Measurements from ENCODE around the gene SLC6A9.

Gene SLC6A9

GRCh38 chr1:43979528-43980254, 51.6 kb downstream of the SLC6A9 start:
- peaks cover 11 to 49% (median 46%) of the 10 kb centered on the region in 5 donors for H3K4me1 ChIP-seq (ENCODE audit: control insufficient read depth in 5 of 5, insufficient read depth in 5 of 5, low read length in 5 of 5)
- H3K36me3 ChIP-seq (ENCODE audit: control insufficient read depth in 5 of 5, insufficient read depth in 5 of 5, low read length in 5 of 5): peaks cover 4 to 36% (median 27%) of the 10 kb centered on the region in 5 donors
- H3K9me3 ChIP-seq (ENCODE audit: control insufficient read depth in 5 of 5, low read length in 5 of 5): no peaks in the 10 kb centered on the region
- H3K27me3 ChIP-seq (ENCODE audit: control insufficient read depth in 5 of 5, insufficient read depth in 4 of 5, low read length in 5 of 5): no peaks in the 10 kb centered on the region
- H3K27ac ChIP-seq (ENCODE audit: low read depth, low read length): peak overlapping the region; percentile 29
- peak overlapping the region in 4 of 5 donors; percentile 43 to 65 (median 48) for H3K9ac ChIP-seq (ENCODE audit: low read length in 5 of 5)
- peak overlapping the region; percentile 53 to 71 (median 61) for H3K4me3 ChIP-seq (ENCODE audit: low read depth in 1 of 5, low read length in 5 of 5)

GRCh38 chr1:43979261-43979527, 52.1 kb downstream of the SLC6A9 start:
- no peaks in the 10 kb centered on the region for H3K9me3 ChIP-seq (ENCODE audit: control insufficient read depth in 5 of 5, low read length in 5 of 5)
- H3K4me3 ChIP-seq (ENCODE audit: low read depth in 1 of 5, low read length in 5 of 5): peak overlapping the region in 4 of 5 donors; percentile 53 to 63 (median 60)
- no peak overlapping the region for H3K27ac ChIP-seq (ENCODE audit: low read depth, low read length)
- peaks cover 11 to 53% (median 50%) of the 10 kb centered on the region in 5 donors for H3K4me1 ChIP-seq (ENCODE audit: control insufficient read depth in 5 of 5, insufficient read depth in 5 of 5, low read length in 5 of 5)
- H3K36me3 ChIP-seq (ENCODE audit: control insufficient read depth in 5 of 5, insufficient read depth in 5 of 5, low read length in 5 of 5): peaks cover 4 to 32% (median 26%) of the 10 kb centered on the region in 5 donors
- H3K9ac ChIP-seq (ENCODE audit: low read length in 5 of 5): peak overlapping the region in 1 of 5 donors; percentile 43
- no peaks in the 10 kb centered on the region for H3K27me3 ChIP-seq (ENCODE audit: control insufficient read depth in 5 of 5, insufficient read depth in 4 of 5, low read length in 5 of 5)

GRCh38 chr1:43978551-43979260, 52.6 kb downstream of the SLC6A9 start, which contains the start of gene B4GALT2:
TSS of gene B4GALT2 (plus strand) at chr1:43979210. CDS start at chr1:43981161, 1,951 bp downstream.
- no peaks in the 10 kb centered on the region for H3K9me3 ChIP-seq (ENCODE audit: control insufficient read depth in 5 of 5, low read length in 5 of 5)
- H3K36me3 ChIP-seq (ENCODE audit: control insufficient read depth in 5 of 5, insufficient read depth in 5 of 5, low read length in 5 of 5): peaks cover 4 to 32% (median 26%) of the 10 kb centered on the region in 5 donors
- no peaks in the 10 kb centered on the region for H3K27me3 ChIP-seq (ENCODE audit: control insufficient read depth in 5 of 5, insufficient read depth in 4 of 5, low read length in 5 of 5)
- H3K27ac ChIP-seq (ENCODE audit: low read depth, low read length): peak within 1 kb of the TSS; percentile 29
- peak within 1 kb of the TSS in 4 of 5 donors; percentile 43 to 82 (median 53) for H3K9ac ChIP-seq (ENCODE audit: low read length in 5 of 5)
- H3K4me3 ChIP-seq (ENCODE audit: low read depth in 1 of 5, low read length in 5 of 5): peak within 1 kb of the TSS; percentile 64 to 71 (median 67)
- H3K4me1 ChIP-seq (ENCODE audit: control insufficient read depth in 5 of 5, insufficient read depth in 5 of 5, low read length in 5 of 5): peaks cover 13 to 57% (median 55%) of the 10 kb centered on the region in 5 donors

GRCh38 chr1:43978264-43978550, 53.1 kb downstream of the SLC6A9 start:
- Histone ChIP-seq H3K27me3 (ENCODE audit: control insufficient read depth in 5 of 5, insufficient read depth in 4 of 5, low read length in 5 of 5) (no peaks in the 10 kb centered on the region), H3K4me1 (ENCODE audit: control insufficient read depth in 5 of 5, insufficient read depth in 5 of 5, low read length in 5 of 5) (peaks cover 13 to 57% (median 55%) of the 10 kb centered on the region in 5 donors), H3K9ac (ENCODE audit: low read length in 5 of 5) (peak overlapping the region in 1 of 5 donors; percentile 34), H3K4me3 (ENCODE audit: low read depth in 1 of 5, low read length in 5 of 5) (peak overlapping the region in 3 of 5 donors; percentile 64 to 70 (median 66)), H3K9me3 (ENCODE audit: control insufficient read depth in 5 of 5, low read length in 5 of 5) (no peaks in the 10 kb centered on the region), H3K36me3 (ENCODE audit: control insufficient read depth in 5 of 5, insufficient read depth in 5 of 5, low read length in 5 of 5) (peaks cover 4 to 32% (median 26%) of the 10 kb centered on the region in 5 donors), H3K27ac (ENCODE audit: low read depth, low read length) (no peak overlapping the region)

GRCh38 chr1:43977376-43978263, 53.6 kb downstream of the SLC6A9 start:
- Histone ChIP-seq H3K4me1 (ENCODE audit: control insufficient read depth in 5 of 5, insufficient read depth in 5 of 5, low read length in 5 of 5) (peaks cover 13 to 57% (median 55%) of the 10 kb centered on the region in 5 donors), H3K27ac (ENCODE audit: low read depth, low read length) (no peak overlapping the region), H3K9me3 (ENCODE audit: control insufficient read depth in 5 of 5, low read length in 5 of 5) (no peaks in the 10 kb centered on the region), H3K4me3 (ENCODE audit: low read depth in 1 of 5, low read length in 5 of 5) (no peak overlapping the region), H3K27me3 (ENCODE audit: control insufficient read depth in 5 of 5, insufficient read depth in 4 of 5, low read length in 5 of 5) (no peaks in the 10 kb centered on the region), H3K36me3 (ENCODE audit: control insufficient read depth in 5 of 5, insufficient read depth in 5 of 5, low read length in 5 of 5) (peaks cover 4 to 35% (median 27%) of the 10 kb centered on the region in 5 donors), H3K9ac (ENCODE audit: low read length in 5 of 5) (peak overlapping the region in 2 of 5 donors; percentile 22 to 23)

- no peaks in the 10 kb centered on the region for H3K9me3 ChIP-seq (ENCODE audit: control insufficient read depth in 5 of 5, low read length in 5 of 5)
- H3K36me3 ChIP-seq (ENCODE audit: control insufficient read depth in 5 of 5, insufficient read depth in 5 of 5, low read length in 5 of 5): peaks cover 4 to 40% (median 30%) of the 10 kb centered on the region in 5 donors
- no peaks in the 10 kb centered on the region for H3K27me3 ChIP-seq (ENCODE audit: control insufficient read depth in 5 of 5, insufficient read depth in 4 of 5, low read length in 5 of 5)
- no peak overlapping the region for H3K27ac ChIP-seq (ENCODE audit: low read depth, low read length)
- H3K4me1 ChIP-seq (ENCODE audit: control insufficient read depth in 5 of 5, insufficient read depth in 5 of 5, low read length in 5 of 5): peaks cover 13 to 57% (median 55%) of the 10 kb centered on the region in 5 donors
- no peak overlapping the region for H3K4me3 ChIP-seq (ENCODE audit: low read depth in 1 of 5, low read length in 5 of 5)
- peak overlapping the region in 1 of 5 donors; percentile 23 for H3K9ac ChIP-seq (ENCODE audit: low read length in 5 of 5)
These were observed 54.4 kb downstream of the SLC6A9 start for GRCh38 chr1:43976890-43977289.

GRCh38 chr1:43976045-43976444, 55.2 kb downstream of the SLC6A9 start:
- H3K36me3 ChIP-seq (ENCODE audit: control insufficient read depth in 5 of 5, insufficient read depth in 5 of 5, low read length in 5 of 5): peaks cover 4 to 42% (median 29%) of the 10 kb centered on the region in 5 donors
- peaks cover 13 to 60% (median 55%) of the 10 kb centered on the region in 5 donors for H3K4me1 ChIP-seq (ENCODE audit: control insufficient read depth in 5 of 5, insufficient read depth in 5 of 5, low read length in 5 of 5)
- H3K9ac ChIP-seq (ENCODE audit: low read length in 5 of 5): peak overlapping the region; percentile 86 to 92 (median 88)
- peak overlapping the region; percentile 77 for H3K27ac ChIP-seq (ENCODE audit: low read depth, low read length)
- H3K27me3 ChIP-seq (ENCODE audit: control insufficient read depth in 5 of 5, insufficient read depth in 4 of 5, low read length in 5 of 5): no peaks in the 10 kb centered on the region
- H3K9me3 ChIP-seq (ENCODE audit: control insufficient read depth in 5 of 5, low read length in 5 of 5): no peaks in the 10 kb centered on the region
- H3K4me3 ChIP-seq (ENCODE audit: low read depth in 1 of 5, low read length in 5 of 5): peak overlapping the region; percentile 82 to 91 (median 83)

- H3K36me3 ChIP-seq (ENCODE audit: control insufficient read depth in 5 of 5, insufficient read depth in 5 of 5, low read length in 5 of 5): peaks cover 4 to 42% (median 29%) of the 10 kb centered on the region in 5 donors
- H3K9me3 ChIP-seq (ENCODE audit: control insufficient read depth in 5 of 5, low read length in 5 of 5): no peaks in the 10 kb centered on the region
- peak overlapping the region; percentile 77 for H3K27ac ChIP-seq (ENCODE audit: low read depth, low read length)
- no peaks in the 10 kb centered on the region for H3K27me3 ChIP-seq (ENCODE audit: control insufficient read depth in 5 of 5, insufficient read depth in 4 of 5, low read length in 5 of 5)
- peaks cover 12 to 65% (median 55%) of the 10 kb centered on the region in 5 donors for H3K4me1 ChIP-seq (ENCODE audit: control insufficient read depth in 5 of 5, insufficient read depth in 5 of 5, low read length in 5 of 5)
- H3K9ac ChIP-seq (ENCODE audit: low read length in 5 of 5): peak overlapping the region; percentile 86 to 92 (median 88)
- peak overlapping the region; percentile 82 to 91 (median 83) for H3K4me3 ChIP-seq (ENCODE audit: low read depth in 1 of 5, low read length in 5 of 5)
These were observed 55.9 kb downstream of the SLC6A9 start for GRCh38 chr1:43975249-43975961.

Measured in subcutaneous abdominal adipose tissue (tissue), 5 donors.